ENCODE measurements around the gene KCNH2.
A peak's percentile ranks its signal among the peaks of the same experiment; 100 is the strongest.

GRCh38 chr7:150955519-150956394, 22.4 kb downstream of the KCNH2 start:
- TF ChIP-seq CTCF (IDR thresholded peaks at IDR 0.05) (peak; percentile 21 to 45 (median 27)), EP300 (IDR thresholded peaks at IDR 0.05) (no peak), POLR2A (IDR thresholded peaks at IDR 0.05) (peak; percentile 34), POLR2AphosphoS5 (IDR thresholded peaks at IDR 0.05) (peak; percentile 40 to 74 (median 56))
